H9 (cell line): Measurements from ENCODE around the gene SH3RF2. TPM values are rescaled to one million over a fixed set of nuclear protein-coding genes. Genes with fewer than 3 reads are reported as not detected.

ENCODE experiments used
- DNase-seq: peaks from one replicate; pipeline ENCODE4 v3.0.0-alpha.2; 2017
- H2AFZ ChIP-seq: one replicate; pipeline ENCODE4 v1.6.1; 2013; ENCODE audit warnings: mild to moderate bottlenecking, low read length, control low read depth, moderate library complexity
- H2AK5ac ChIP-seq: 2 replicates; pipeline ENCODE4 v1.6.1; 2013; ENCODE audit warnings: low read length, control low read depth, mixed read lengths; ENCODE audit not compliant: insufficient read length
- H2BK120ac ChIP-seq: one replicate; pipeline ENCODE4 v1.6.1; 2013; ENCODE audit warnings: low read depth, mild to moderate bottlenecking, low read length, control low read depth, inconsistent platforms; ENCODE audit not compliant: poor library complexity, severe bottlenecking
- H2BK12ac ChIP-seq: 2 replicates; pipeline ENCODE4 v1.6.1; 2013; ENCODE audit warnings: low read length, control low read depth, mixed read lengths, low read depth; ENCODE audit not compliant: insufficient read length
- H2BK15ac ChIP-seq: 2 replicates; pipeline ENCODE4 v1.6.1; 2013; ENCODE audit warnings: low read depth, low read length, control low read depth
- H2BK20ac ChIP-seq: one replicate; pipeline ENCODE4 v1.6.1; 2013; ENCODE audit warnings: low read depth, mild to moderate bottlenecking, low read length, control low read depth, inconsistent platforms; ENCODE audit not compliant: poor library complexity, severe bottlenecking
- H2BK5ac ChIP-seq: 2 replicates; pipeline ENCODE4 v1.6.1; 2013; ENCODE audit warnings: low read length, control low read depth, mixed read lengths; ENCODE audit not compliant: insufficient read length
- H3K14ac ChIP-seq: 2 replicates; pipeline ENCODE4 v1.6.1; 2013; ENCODE audit warnings: low read length, control low read depth; ENCODE audit not compliant: insufficient read depth
- H3K18ac ChIP-seq: 2 replicates; pipeline ENCODE4 v1.6.1; 2013; ENCODE audit warnings: low read depth, mild to moderate bottlenecking, mixed read lengths, low read length, control low read depth; ENCODE audit not compliant: insufficient read length
- H3K23ac ChIP-seq: 2 replicates; pipeline ENCODE4 v1.6.1; 2013; ENCODE audit warnings: low read length, control low read depth, mixed read lengths, low read depth; ENCODE audit not compliant: insufficient read length
- H3K23me2 ChIP-seq: 2 replicates; pipeline ENCODE4 v1.6.1; 2013; ENCODE audit warnings: low read depth, mild to moderate bottlenecking, mixed read lengths, low read length, control low read depth; ENCODE audit not compliant: insufficient read length, poor library complexity, severe bottlenecking
- H3K27ac ChIP-seq: 2 replicates; pipeline ENCODE4 v1.5.1; 2013; ENCODE audit warnings: low read length, control low read depth, mixed read lengths, low read depth; ENCODE audit not compliant: insufficient read length
- H3K27me3 ChIP-seq: 2 replicates; pipeline ENCODE4 v1.6.1; 2013; ENCODE audit warnings: low read length, control low read depth, inconsistent platforms; ENCODE audit not compliant: insufficient read depth
- H3K4ac ChIP-seq: 2 replicates; pipeline ENCODE4 v1.6.1; 2013; ENCODE audit warnings: low read depth, mild to moderate bottlenecking, control low read depth, inconsistent platforms, low read length, moderate library complexity
- H3K4me1 ChIP-seq: 2 replicates; pipeline ENCODE4 v1.6.1; 2013; ENCODE audit warnings: low read length, control low read depth, inconsistent platforms; ENCODE audit not compliant: insufficient read depth
- H3K4me2 ChIP-seq: 2 replicates; pipeline ENCODE4 v1.6.1; 2013; ENCODE audit warnings: low read length, control low read depth, mixed read lengths; ENCODE audit not compliant: insufficient read length, insufficient read depth
- H3K56ac ChIP-seq: 2 replicates; pipeline ENCODE4 v1.6.1; 2013; ENCODE audit warnings: low read depth, mild to moderate bottlenecking, mixed read lengths, low read length, control low read depth; ENCODE audit not compliant: insufficient read length
- H3K79me1 ChIP-seq: 2 replicates; pipeline ENCODE4 v1.6.1; 2013; ENCODE audit warnings: low read depth, mild to moderate bottlenecking, moderate library complexity, low read length, control low read depth, inconsistent platforms; ENCODE audit not compliant: insufficient read depth, poor library complexity, severe bottlenecking
- H3K79me2 ChIP-seq: 2 replicates; pipeline ENCODE4 v1.6.1; 2013; ENCODE audit warnings: low read length, control low read depth, inconsistent platforms; ENCODE audit not compliant: insufficient read depth
- H3K9ac ChIP-seq: 2 replicates; pipeline ENCODE4 v1.6.1; 2013; ENCODE audit warnings: low read length, control low read depth, mixed read lengths; ENCODE audit not compliant: insufficient read length; ENCODE audit errors: extremely low read depth
- H3K9me3 ChIP-seq: one replicate; pipeline ENCODE4 v1.6.1; 2013; ENCODE audit warnings: low read depth, low read length, inconsistent platforms; ENCODE audit not compliant: control insufficient read depth
- H3T11ph ChIP-seq: one replicate; pipeline ENCODE4 v1.6.1; 2013; ENCODE audit warnings: mild to moderate bottlenecking, low read length, control low read depth, inconsistent platforms
- H4K20me1 ChIP-seq: one replicate; pipeline ENCODE4 v1.6.1; 2013; ENCODE audit not compliant: control insufficient read depth, insufficient read length, insufficient read depth
- H4K5ac ChIP-seq: 2 replicates; pipeline ENCODE4 v1.6.1; 2013; ENCODE audit warnings: low read depth, mild to moderate bottlenecking, mixed read lengths, low read length, control low read depth; ENCODE audit not compliant: insufficient read length
- H4K8ac ChIP-seq: replicated peaks from 2 replicates; pipeline ENCODE4 v1.6.1; 2013; ENCODE audit warnings: low read length, control low read depth, mixed read lengths, low read depth; ENCODE audit not compliant: insufficient read length
- H4K91ac ChIP-seq: 2 replicates; pipeline ENCODE4 v1.6.1; 2013; ENCODE audit warnings: low read depth, mild to moderate bottlenecking, moderate library complexity, mixed read lengths, low read length, control low read depth; ENCODE audit not compliant: insufficient read length
- H3K27ac Mint-ChIP-seq, 3 experiments: 2 replicates in 2 of 3; 3 replicates in 1 of 3; pipeline ENCODE4 v1.8.0; 2020 to 2021; ENCODE audit warnings: mixed read lengths in 3 of 3, mild to moderate bottlenecking in 1 of 3, moderate library complexity in 1 of 3
- H3K27me3 Mint-ChIP-seq: 2 replicates; pipeline ENCODE4 v1.8.0; 2021; ENCODE audit warnings: low read depth, mild to moderate bottlenecking, moderate library complexity, mixed read lengths
- H3K36me3 Mint-ChIP-seq, 3 experiments: 2 replicates in 2 of 3; 3 replicates in 1 of 3; pipeline ENCODE4 v1.8.0; 2020 to 2021; ENCODE audit warnings: low read depth in 3 of 3, mixed read lengths in 3 of 3; ENCODE audit not compliant: insufficient read depth in 1 of 3
- H3K4me1 Mint-ChIP-seq, 2 experiments: 2 replicates each; pipeline ENCODE4 v1.8.0; 2020; ENCODE audit warnings: mixed read lengths in 2 of 2
- H3K4me3 Mint-ChIP-seq, 2 experiments: 2 replicates in 1 of 2; 3 replicates in 1 of 2; pipeline ENCODE4 v1.8.0; 2020 to 2021; ENCODE audit warnings: mild to moderate bottlenecking in 2 of 2, mixed read lengths in 2 of 2, moderate library complexity in 1 of 2
- H3K9me3 Mint-ChIP-seq, 2 experiments: 2 replicates in 1 of 2; 3 replicates in 1 of 2; pipeline ENCODE4 v1.8.0; 2020; ENCODE audit warnings: mild to moderate bottlenecking in 2 of 2, mixed read lengths in 2 of 2, moderate library complexity in 1 of 2
- WGBS: extraction: QIAGEN DNeasy Blood & Tissue Kit; methylation state at CpG from one replicate; pipeline ENCODE4 v1.1.7; 2013; ENCODE audit warnings: missing lambda C conversion rate, low lambda C conversion rate, mixed read lengths; ENCODE audit not compliant: insufficient read length; ENCODE audit errors: extremely low coverage; 5-methylcytosine and 5-hydroxymethylcytosine counted together
- total RNA-seq: library from RNA; stranded (reverse); gene quantifications from 2 replicates; pipeline ENCODE4 v1.2.1, GENCODE V29; 2021
- TF ChIP-seq, protein P1 (sequence below): fragments of 200-600 bp; sonication (generic); conservative IDR thresholded peaks from 3 replicates; pipeline ENCODE4 v1.8.0; 2021; ENCODE audit warnings: antibody characterized with exemption, mild to moderate bottlenecking

The SH3RF2 gene
- total RNA-seq, 1 experiment from 2014 or later: 0.66 TPM

DNA sequence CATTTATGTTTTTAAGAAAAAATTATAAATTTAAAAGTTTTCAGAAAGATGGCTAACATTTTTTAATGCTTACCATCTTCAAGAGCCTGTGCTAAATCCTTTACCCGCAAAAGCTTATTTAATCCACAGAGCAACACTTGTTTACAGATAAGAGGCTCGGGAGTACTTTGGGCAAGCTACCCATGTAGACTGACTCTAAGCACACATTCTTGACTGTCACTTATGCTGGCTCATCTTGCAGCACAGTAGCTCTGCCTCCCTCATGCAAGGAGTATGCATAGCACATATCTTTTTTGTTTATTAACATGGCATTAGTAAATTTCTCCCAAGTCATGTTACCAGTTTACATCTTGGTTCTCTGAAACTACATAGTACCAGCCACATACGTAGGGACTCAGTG is 14.7 kb downstream of the SH3RF2 start:
- Histone ChIP-seq H3T11ph (no peak overlapping the region), H3K4me2 (no peak overlapping the region), H3K18ac (no peak overlapping the region), H3K9ac (no peak overlapping the region), H3K4me1 (no peaks in the 10 kb centered on the region), H3K9me3 (no peaks in the 10 kb centered on the region), H4K5ac (no peak overlapping the region), H3K23me2 (no peaks in the 10 kb centered on the region), H3K14ac (no peak overlapping the region), H2BK12ac (no peak overlapping the region), H3K27me3 (no peaks in the 10 kb centered on the region), H3K56ac (no peak overlapping the region), H3K23ac (no peak overlapping the region), H2AK5ac (no peak overlapping the region), H3K27ac (no peak overlapping the region), H2BK5ac (no peak overlapping the region), H3K4ac (no peak overlapping the region), H4K8ac (no peak overlapping the region), H2BK120ac (no peak overlapping the region), H2BK15ac (no peak overlapping the region), H4K91ac (no peak overlapping the region), H3K79me1 (no peaks in the 10 kb centered on the region), H3K79me2 (no peaks in the 10 kb centered on the region), H4K20me1 (no peaks in the 10 kb centered on the region), H2BK20ac (no peak overlapping the region), H2AFZ (no peak overlapping the region)
- no CpG with 5 or more reads among the region's 3 CpGs for WGBS
- Mint-ChIP-seq H3K36me3 (no peaks in the 10 kb centered on the region), H3K4me1 (peaks cover 17 to 20% of the 10 kb centered on the region in 2 experiments), H3K27ac (no peak overlapping the region), H3K9me3 (no peaks in the 10 kb centered on the region; a peak in 1 of 5 replicates), H3K27me3 (no peaks in the 10 kb centered on the region; the same call in 1 of the 2 replicates), H3K4me3 (no peak overlapping the region)
- no peak for DNase-seq
- TF ChIP-seq, protein P1, sequence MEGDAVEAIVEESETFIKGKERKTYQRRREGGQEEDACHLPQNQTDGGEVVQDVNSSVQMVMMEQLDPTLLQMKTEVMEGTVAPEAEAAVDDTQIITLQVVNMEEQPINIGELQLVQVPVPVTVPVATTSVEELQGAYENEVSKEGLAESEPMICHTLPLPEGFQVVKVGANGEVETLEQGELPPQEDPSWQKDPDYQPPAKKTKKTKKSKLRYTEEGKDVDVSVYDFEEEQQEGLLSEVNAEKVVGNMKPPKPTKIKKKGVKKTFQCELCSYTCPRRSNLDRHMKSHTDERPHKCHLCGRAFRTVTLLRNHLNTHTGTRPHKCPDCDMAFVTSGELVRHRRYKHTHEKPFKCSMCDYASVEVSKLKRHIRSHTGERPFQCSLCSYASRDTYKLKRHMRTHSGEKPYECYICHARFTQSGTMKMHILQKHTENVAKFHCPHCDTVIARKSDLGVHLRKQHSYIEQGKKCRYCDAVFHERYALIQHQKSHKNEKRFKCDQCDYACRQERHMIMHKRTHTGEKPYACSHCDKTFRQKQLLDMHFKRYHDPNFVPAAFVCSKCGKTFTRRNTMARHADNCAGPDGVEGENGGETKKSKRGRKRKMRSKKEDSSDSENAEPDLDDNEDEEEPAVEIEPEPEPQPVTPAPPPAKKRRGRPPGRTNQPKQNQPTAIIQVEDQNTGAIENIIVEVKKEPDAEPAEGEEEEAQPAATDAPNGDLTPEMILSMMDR: no peak
